Sciatic nerve (tissue), 2 donors: ENCODE measurements around the gene SHB. TPM values are rescaled to one million over a fixed set of nuclear protein-coding genes. Genes with fewer than 3 reads are reported as not detected.
A peak's percentile ranks its signal among the peaks of the same experiment; 100 is the strongest.
"Not testable (repeated sequence)": the region's sequence is repeated elsewhere in the genome, so short reads cannot be mapped to it uniquely, and the experiment has no call there.

Experiments used
- ATAC-seq: fragments of 200-7000 bp; cut with Tn5 transposase; one replicate; pipeline ENCODE4 v1.9.1; 2020; ENCODE audit warnings: mild to moderate bottlenecking, moderate library complexity
- DNase-seq: peaks from one replicate; pipeline ENCODE4 v3.0.0-alpha.2; 2020; ENCODE audit warnings: low spot score
- intact Hi-C: fragments of 100-400 bp; cut with DNase I; formaldehyde crosslinking; loops from one replicate; pipeline ENCODE4 v1.14.2; 2022
- total RNA-seq: library from RNA; stranded (reverse); fragmentation: NEBNext Ultra II Directional; extraction: Animal tissue kit (Norgen Biotek cat#: 25700); gene quantifications from one replicate; pipeline ENCODE4 v1.2.1, GENCODE V29; 2021
- donor health status: DM: no; HTN: no; CAD: no.
- donor health status: DM: no; HTN: no; CAD: no.

SHB gene
- total RNA-seq, 1 donor from 2014 or later = 15.9 TPM

DNA sequence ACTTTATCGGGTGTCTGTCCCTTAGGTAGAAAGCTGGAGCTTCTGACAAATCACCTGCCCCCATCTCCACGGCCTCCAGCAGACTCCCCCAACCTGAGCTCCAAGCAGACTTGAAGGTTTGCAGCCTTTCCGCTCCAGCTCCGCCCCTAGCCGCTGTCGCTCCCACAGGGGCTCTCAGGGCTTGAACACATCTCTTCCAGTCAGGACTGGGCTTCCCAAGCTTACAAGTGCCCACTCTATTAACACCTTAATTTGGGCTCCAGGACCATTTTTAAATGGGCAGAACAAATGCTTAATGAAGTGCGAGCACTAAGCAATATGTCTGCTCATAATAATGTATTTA lies 147.9 kb downstream of the SHB start:
- DNase-seq (no peak), ATAC-seq (no peak)
- intact Hi-C loops = no loop called here

DNA sequence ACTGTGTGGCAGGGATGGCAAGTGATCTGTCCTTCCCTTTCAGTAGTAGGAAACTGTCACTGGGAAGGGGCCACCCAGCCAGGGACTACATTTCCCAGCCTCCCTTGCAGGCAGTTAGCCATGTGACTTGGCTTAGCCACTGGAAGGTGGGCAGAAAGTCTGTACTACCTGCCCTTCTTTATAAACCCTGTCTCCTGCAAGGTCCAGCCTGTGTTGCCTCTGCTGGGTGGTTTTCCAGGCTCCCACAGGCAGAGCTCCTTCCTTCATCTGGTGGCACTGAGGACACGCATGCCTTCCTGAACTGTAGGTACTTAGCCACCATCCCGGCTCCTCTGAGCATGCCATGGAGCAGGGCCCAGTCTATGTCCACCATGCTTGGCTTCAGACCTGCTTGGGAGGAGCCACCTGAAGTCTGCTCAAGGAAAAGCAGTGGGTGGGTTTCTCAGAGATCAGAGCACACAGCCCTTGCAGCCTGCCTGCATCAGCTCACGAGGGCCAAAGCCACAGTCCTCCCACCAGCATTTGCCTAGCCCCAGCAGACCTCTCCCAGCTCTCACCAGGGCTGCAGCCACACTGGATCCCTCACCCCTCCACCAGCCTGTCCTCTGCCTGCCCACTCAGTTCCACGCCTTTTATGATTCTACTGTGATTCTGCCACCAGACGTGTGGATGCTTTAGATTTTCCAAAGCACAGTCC lies 148.4 kb downstream of the SHB start:
- ATAC-seq (no peak), DNase-seq (no peak)
- intact Hi-C loops = no loop called here

- ATAC-seq (no peak), DNase-seq (no peak)
- intact Hi-C loops = loop anchor here (10.0 kb wide), 2 partner anchors 145 to 515 kb away; partner anchors contain the start of gene SHB
Observed at GRCh38 chr9:37919956-37920335, 149.1 kb downstream of the SHB start.

GRCh38 chr9:37919246-37919955 lies 149.6 kb downstream of the SHB start:
- ATAC-seq = no peak
- intact Hi-C loops = loop anchor here (10.0 kb wide), 2 partner anchors 145 to 515 kb away; partner anchors contain the start of gene SHB
- no peak for DNase-seq

DNA sequence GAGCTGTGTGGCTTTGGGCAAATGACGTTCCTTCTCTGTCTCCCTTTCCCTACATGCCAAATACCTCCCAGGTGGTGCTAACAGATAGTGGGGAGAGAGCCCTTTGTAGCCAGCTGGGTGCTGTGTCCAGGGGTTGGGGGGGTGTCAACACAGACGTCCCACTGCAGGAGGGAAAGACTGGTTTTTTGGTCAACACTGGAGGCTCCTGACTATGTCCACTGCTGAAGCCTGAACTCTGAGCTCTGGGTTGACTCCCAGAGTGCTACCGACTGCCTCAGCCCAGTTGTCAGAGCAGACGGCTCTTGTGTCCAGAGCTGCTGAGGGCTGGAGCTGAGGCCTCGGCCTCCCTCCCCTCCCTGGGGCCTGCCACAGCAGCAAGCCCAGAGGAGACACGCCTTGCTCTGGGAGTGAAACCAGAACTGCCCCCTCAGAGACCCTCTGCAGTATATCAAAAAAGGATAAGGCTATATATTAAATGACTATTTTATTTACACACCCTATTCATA lies 150.3 kb downstream of the SHB start:
- intact Hi-C loops = loop anchor here (10.0 kb wide), 2 partner anchors 146 to 516 kb away; partner anchors contain the start of gene SHB
- DNase-seq = peak; percentile 30
- ATAC-seq = no peak

- ATAC-seq (no peak), DNase-seq (peak; percentile 59)
- intact Hi-C loops = loop anchor here (10.0 kb wide), 2 partner anchors 147 to 517 kb away; partner anchors contain the start of gene SHB
Observed at GRCh38 chr9:37917801-37918664, 151.0 kb downstream of the SHB start.

DNA sequence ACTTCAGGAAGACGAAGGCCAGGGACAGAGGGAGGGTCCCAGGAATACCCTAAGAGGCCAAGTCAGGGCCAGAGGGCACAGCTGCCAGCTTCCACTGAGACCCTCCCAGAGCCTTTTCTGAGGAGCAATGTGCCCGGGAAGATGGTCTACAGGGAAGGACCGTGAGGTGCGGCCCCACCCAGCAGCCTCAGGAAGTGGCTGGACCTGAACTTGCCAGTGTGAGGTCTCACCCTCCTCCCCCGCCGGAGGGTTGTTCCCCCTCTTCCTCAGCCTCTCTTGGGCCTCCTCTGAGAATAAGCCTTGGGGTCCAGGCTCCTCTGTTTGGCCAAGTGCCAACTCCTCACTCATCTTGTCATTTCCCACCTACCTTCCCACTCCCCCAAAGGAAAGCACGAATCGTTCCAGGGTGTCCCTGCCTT lies 151.7 kb downstream of the SHB start:
- peak; percentile 58 for DNase-seq
- ATAC-seq = no peak
- intact Hi-C loops = loop anchor here (10.0 kb wide), 2 partner anchors 147 to 517 kb away; partner anchors contain the start of gene SHB

DNA sequence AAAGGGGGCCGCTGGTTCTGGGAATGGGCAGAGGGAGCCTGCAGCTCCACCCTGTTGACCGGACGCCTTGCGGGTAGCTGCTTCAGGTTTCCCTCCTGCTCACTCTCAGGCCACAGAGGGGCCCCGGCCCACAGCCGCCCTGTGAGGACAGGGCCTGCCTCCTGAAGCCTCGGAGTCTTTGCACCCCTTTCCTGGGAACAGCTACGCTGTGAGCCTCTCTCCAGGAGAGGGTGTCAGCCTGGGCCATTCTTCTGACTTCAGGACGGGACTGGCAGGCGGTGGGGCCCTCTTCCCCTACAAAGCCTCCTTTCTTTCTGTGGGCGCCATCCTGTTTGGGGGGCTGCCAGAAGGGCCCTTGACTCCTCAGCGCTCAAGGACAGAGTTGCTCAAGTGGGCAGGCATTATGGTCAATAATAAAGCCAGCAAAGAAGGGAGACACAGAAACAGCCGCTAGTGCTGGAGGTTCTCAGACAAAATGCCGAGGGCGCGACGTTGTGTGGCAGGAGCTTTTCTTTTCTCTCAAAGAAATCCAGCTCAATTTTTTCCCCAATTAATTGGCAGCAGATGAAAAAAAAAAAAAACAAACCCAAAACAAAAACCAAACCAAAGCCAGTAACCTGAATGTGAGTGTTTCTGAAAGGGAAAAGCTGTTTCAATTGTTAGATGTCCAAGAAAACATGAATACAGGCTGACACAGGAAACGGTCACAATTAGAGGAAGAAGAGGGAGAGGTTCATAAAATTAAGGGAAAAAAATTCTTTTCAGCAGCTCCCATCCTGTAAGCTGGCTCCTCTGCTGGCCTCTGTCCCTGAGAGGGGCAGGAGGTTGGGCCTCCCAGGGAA lies 152.3 kb downstream of the SHB start:
- DNase-seq = peak; percentile 53
- ATAC-seq = no peak
- intact Hi-C loops = loop anchor here (10.0 kb wide), 2 partner anchors 148 to 518 kb away; partner anchors contain the start of gene SHB

DNA sequence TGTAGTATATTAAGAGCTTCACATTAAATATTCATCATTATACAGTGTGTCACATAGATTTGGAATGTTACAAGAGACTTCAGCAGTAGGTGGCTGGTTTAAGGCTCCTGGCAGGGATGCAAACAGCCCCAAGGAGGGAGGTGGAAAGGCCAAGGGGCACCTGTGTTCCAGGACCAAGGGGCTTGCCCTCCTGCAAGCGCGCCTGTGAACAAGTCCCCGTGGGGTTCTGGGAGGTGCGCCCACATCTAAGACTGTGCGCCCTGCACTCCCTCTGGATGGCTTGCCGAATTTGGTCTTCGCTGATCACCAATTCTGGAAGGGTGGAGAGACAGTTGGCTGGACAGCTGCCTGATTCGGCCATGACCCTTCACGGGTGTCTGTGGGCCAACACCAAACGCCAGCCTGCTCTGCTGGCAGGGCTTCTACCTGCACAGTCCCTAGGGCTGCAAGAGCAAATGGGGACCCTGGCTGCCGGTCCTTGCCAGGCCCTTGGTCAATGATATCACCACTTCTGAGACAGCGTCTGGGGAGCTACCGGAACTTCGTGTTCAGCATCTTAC lies 153.0 kb downstream of the SHB start:
- ATAC-seq (no peak), DNase-seq (peak; percentile 48)
- intact Hi-C loops = loop anchor here (10.0 kb wide), 2 partner anchors 149 to 519 kb away; partner anchors contain the start of gene SHB

DNA sequence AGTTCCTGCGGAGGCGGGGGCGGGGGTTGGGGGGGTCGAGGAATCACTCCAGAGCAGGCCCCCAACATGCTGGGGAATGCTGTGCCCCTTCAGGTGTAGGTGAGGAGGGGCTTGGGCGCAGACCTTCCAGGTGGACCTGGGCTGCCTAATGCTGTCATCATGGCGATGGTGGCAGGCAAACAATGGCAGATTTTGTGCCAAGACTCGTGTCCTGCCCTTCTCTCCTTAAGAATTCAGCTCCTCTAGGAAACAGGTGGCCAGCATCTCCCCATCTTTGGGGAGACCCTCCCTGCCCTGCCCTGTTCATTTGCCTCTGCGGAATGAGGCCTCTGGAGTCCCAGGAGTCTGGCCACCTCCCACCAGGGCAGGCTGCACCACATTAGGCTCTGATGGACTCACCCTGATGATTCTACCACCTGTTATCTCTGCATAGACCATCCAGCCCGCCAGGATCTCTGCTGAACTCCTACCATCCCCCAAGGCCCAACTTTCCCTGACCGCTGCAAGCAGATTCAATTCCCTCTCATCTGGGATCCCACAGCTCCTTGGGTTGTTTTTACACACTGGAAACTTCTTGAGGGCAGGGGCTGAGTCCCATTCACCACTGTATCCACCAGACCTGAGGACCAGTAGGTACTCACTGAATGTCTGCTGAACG lies 154.2 kb downstream of the SHB start:
- intact Hi-C loops = loop anchor here (10.0 kb wide), 2 partner anchors 150 to 520 kb away; partner anchors contain the start of gene SHB
- ATAC-seq = no peak
- DNase-seq = peak; percentile 50

- ATAC-seq (peak; percentile 6), DNase-seq (peak; percentile 55)
- intact Hi-C loops = loop anchor here (10.0 kb wide), 2 partner anchors 151 to 521 kb away; partner anchors contain the start of gene SHB
Observed at GRCh38 chr9:37914154-37914551, 154.9 kb downstream of the SHB start.

- ATAC-seq = peak; percentile 88
- peak; percentile 90 for DNase-seq
- intact Hi-C loops = loop anchor here (10.0 kb wide), 2 partner anchors 151 to 521 kb away; partner anchors contain the start of gene SHB
Observed at GRCh38 chr9:37913480-37914153, 155.4 kb downstream of the SHB start.

DNA sequence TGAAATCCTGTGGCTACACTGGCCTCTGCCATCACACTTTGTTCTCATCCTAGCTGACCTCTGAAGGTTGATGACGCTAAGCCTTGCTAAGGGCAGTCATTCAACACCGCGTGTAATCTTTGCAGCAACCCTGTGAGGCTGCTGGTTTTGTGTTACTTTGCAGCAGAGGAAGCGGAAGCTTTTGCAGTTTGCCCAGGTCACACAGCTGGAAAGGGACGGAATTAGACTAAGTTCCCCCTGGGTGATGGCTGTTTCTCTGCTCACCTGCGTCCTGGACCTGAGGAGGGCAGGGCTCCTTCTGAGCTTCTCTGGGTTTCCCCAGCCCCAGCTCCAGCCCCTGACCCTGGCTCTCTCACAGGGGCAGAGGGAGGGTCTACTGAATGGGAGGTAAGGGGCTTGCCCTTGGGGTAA lies 157.8 kb downstream of the SHB start:
- ATAC-seq (no peak), DNase-seq (peak; percentile 31)
- intact Hi-C loops = loop anchor here (10.0 kb wide), 2 partner anchors 154 to 524 kb away; partner anchors contain the start of gene SHB

DNA sequence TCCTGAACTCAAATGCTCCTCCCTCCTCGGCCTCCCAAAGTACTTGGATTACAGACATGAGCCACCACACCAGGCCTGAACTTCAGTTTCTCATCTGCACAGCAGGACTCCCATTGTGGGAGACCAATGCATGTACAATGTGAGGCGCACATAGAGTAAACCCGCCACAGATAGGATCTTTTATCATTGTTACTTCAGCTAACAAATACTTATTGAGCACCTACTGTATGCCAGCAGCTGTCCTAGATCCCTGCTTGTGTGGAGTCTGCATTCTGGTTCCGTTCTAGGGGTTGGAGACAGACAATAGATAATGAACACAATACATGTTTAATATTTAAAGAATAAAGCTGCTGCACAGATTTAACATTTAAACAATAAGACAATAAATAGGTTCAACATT lies 158.8 kb downstream of the SHB start:
- ATAC-seq (no peak), DNase-seq (no peak)
- intact Hi-C loops = loop anchor here (10.0 kb wide), 2 partner anchors 155 to 525 kb away; partner anchors contain the start of gene SHB

DNA sequence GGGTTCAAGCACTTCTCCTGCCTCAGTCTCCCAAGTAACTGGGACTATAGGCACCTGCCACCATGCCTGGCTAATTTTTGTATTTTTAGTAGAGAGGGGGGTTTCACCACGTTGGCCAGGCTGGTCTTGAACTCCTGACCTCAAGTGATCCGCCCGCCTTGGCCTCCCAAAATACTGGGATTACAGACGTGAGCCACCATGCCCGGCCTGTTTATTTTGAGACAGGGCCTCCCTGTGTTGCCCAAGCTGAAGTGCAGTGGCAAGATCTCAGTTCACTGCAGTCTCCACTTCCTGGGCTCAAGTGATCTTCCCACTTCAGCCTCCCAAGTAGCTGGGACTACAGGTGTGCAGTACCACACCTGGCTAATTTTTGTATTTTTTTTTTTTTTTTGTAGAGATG lies 159.2 kb downstream of the SHB start:
- ATAC-seq, DNase-seq: not testable (repeated sequence)
- intact Hi-C loops = loop anchor here (10.0 kb wide), 2 partner anchors 155 to 525 kb away; partner anchors contain the start of gene SHB

- no peak for DNase-seq
- intact Hi-C loops = no loop called here
Observed at GRCh38 chr9:37909326-37909725, 159.7 kb downstream of the SHB start.

More at GRCh38 chr9:37909326-37909725, 159.7 kb downstream of the SHB start:
- ATAC-seq = no peak
